Measurements from ENCODE around the gene USP13. TPM values are rescaled to one million over a fixed set of nuclear protein-coding genes. Genes with fewer than 3 reads are reported as not detected.

The USP13 gene
- total and polyA plus RNA-seq, 12 donors, result 13.7 to 181 (median 142) TPM

GRCh38 chr3:179744667-179745066 is 91.8 kb downstream of the USP13 start:
- peaks cover 0 to 15% (median 6%) of the 10 kb centered on the region in 9 donors for H3K4me1 ChIP-seq
- H3K27me3 ChIP-seq, result no peaks in the 10 kb centered on the region
- TF ChIP-seq, protein P1, sequence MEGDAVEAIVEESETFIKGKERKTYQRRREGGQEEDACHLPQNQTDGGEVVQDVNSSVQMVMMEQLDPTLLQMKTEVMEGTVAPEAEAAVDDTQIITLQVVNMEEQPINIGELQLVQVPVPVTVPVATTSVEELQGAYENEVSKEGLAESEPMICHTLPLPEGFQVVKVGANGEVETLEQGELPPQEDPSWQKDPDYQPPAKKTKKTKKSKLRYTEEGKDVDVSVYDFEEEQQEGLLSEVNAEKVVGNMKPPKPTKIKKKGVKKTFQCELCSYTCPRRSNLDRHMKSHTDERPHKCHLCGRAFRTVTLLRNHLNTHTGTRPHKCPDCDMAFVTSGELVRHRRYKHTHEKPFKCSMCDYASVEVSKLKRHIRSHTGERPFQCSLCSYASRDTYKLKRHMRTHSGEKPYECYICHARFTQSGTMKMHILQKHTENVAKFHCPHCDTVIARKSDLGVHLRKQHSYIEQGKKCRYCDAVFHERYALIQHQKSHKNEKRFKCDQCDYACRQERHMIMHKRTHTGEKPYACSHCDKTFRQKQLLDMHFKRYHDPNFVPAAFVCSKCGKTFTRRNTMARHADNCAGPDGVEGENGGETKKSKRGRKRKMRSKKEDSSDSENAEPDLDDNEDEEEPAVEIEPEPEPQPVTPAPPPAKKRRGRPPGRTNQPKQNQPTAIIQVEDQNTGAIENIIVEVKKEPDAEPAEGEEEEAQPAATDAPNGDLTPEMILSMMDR (IDR thresholded peaks at IDR 0.05), result no peak
- H3K27ac ChIP-seq, result peak overlapping the region in 1 of 10 donors; percentile 21
- 94 to 95% methylated on average over 5 of the region's 5 CpGs for WGBS, 2 donors
- no peak overlapping the region for H3K4me3 ChIP-seq
- H3K36me3 ChIP-seq, result peaks cover 0 to 60% (median 6%) of the 10 kb centered on the region in 9 donors
- H3K9me3 ChIP-seq, result no peaks in the 10 kb centered on the region
- ATAC-seq (peak in 2 of 8 donors; percentile 15 to 26), DNase-seq (no peak)
- intact Hi-C loops (cut with DNase I), result loop anchor here in 3 of 10 donors (5.0 to 10.0 kb wide), 2 partner anchors 90 to 92 kb away; partner anchors contain the start of gene USP13 (in 3 of the 3)

DNA sequence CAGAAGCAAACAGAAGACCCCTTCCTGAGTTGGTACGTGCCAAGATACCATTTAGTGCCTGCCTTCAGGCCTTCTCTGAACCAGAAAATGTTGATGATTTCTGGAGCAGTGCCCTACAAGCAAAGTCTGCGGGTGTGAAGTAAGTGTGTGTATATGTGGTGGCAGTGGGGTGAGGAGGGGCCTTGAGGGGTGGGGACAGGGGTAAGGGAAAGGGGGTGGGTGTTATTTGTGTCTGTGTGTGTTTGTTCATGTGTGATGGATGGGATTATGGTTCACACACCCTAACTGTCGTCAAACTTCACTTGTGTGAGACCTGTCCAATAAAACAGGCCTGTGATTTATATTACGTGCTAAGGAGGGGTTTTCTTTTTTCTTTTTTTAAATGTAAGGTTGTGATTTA is 92.2 kb downstream of the USP13 start:
- ATAC-seq (peak in 1 of 8 donors; percentile 31), DNase-seq (no peak)
- Histone ChIP-seq H3K36me3 (peaks cover 0 to 56% (median 6%) of the 10 kb centered on the region in 9 donors), H3K4me3 (no peak overlapping the region), H3K9me3 (no peaks in the 10 kb centered on the region), H3K27ac (no peak overlapping the region), H3K27me3 (no peaks in the 10 kb centered on the region), H3K4me1 (peaks cover 0 to 15% (median 6%) of the 10 kb centered on the region in 9 donors)
- 91 to 99% methylated on average over 4 of the region's 4 CpGs for WGBS, 2 donors
- TF ChIP-seq, protein P1 (IDR thresholded peaks at IDR 0.05), result no peak
- intact Hi-C loops (cut with DNase I), result loop anchor here in 3 of 10 donors (5.0 to 10.0 kb wide), 2 partner anchors 90 to 93 kb away; partner anchors contain the start of gene USP13 (in 3 of the 3)

DNA sequence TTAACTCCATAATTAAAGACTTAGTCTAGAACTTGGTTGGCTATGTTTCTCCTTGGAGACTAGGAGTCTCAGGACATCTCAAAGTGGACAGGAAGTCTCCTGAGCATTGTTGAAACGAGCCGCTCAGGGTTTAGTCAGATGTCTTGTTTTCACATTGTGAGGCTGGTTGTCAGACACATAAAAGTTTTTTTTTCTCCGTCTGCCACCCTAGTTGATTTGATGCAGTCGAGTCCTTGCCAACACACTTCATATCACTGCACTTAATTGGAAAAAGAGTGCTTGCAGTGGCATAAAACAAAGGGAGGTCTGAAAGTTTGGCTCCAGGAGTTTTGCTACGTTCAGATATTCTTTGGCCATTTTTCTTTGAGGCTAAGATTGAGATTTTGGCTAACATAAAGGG is 92.9 kb downstream of the USP13 start:
- Histone ChIP-seq H3K4me1 (peaks cover 0 to 15% (median 6%) of the 10 kb centered on the region in 9 donors), H3K9me3 (no peaks in the 10 kb centered on the region), H3K27ac (no peak overlapping the region), H3K4me3 (no peak overlapping the region), H3K36me3 (peaks cover 0 to 50% (median 6%) of the 10 kb centered on the region in 9 donors), H3K27me3 (no peaks in the 10 kb centered on the region)
- no peak for DNase-seq
- intact Hi-C loops (cut with DNase I), result loop anchor here in 3 of 10 donors (5.0 to 10.0 kb wide), 2 partner anchors 91 to 93 kb away; partner anchors contain the start of gene USP13 (in 3 of the 3)
- TF ChIP-seq, protein P1 (IDR thresholded peaks at IDR 0.05), result no peak
- peak in 2 of 8 donors; percentile 14 to 17 for ATAC-seq
- WGBS, 2 donors, result 48 to 50% methylated on average over 5 of the region's 5 CpGs

DNA sequence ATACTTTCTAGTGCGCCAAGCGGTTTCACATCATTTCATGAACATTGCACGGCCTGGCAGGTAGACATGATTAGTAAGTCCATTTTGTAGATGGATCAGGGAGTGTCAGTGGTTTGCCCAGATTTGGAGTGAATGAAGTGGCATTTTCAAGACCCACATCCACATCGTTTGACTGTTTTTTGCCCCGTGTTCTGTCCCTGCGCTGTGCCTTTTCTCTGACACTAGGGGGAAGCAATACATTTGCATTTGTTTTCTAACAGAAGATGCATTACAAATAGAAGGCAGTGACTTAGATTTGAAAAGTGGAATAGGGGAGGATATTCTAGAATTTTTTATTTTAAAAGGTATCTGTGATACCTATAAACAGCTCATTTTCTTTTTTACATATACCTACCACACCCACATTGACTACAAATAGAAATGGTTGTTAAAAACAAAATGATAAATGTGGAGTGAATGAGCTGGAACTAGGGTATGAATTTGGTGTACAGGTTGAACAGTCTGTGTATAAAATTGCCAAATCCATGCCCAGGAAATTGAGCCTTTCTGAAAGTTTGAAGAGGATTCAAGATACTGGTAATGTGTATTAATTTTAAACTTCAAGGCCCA is 98.0 kb downstream of the USP13 start:
- Histone ChIP-seq H3K4me1 (peaks cover 0 to 1% (median 0%) of the 10 kb centered on the region in 9 donors), H3K27me3 (no peaks in the 10 kb centered on the region), H3K4me3 (no peak overlapping the region), H3K9me3 (no peaks in the 10 kb centered on the region), H3K27ac (no peak overlapping the region), H3K36me3 (peaks cover 0 to 45% (median 6%) of the 10 kb centered on the region in 9 donors)
- TF ChIP-seq, protein P1 (IDR thresholded peaks at IDR 0.05), result peak in 7 of 9 donors; percentile 16 to 56 (median 43)
- peak in 1 of 8 donors; percentile 25 for ATAC-seq
- 56 to 62% methylated on average over 6 of the region's 6 CpGs for WGBS, 2 donors
- no peak for DNase-seq
- intact Hi-C loops (cut with DNase I), result no loop called here
